ENCODE measurements around the gene CLCN6. TPM values are rescaled to one million over a fixed set of nuclear protein-coding genes. Genes with fewer than 3 reads are reported as not detected.
A peak's percentile ranks its signal among the peaks of the same experiment; 100 is the strongest.

CLCN6 gene
- total RNA-seq, 2 donors from 2014 or later, result 29.6 to 31.5 TPM

- DNase-seq, result no peak
- Histone ChIP-seq H3K27me3 (ENCODE audit: control insufficient read depth, insufficient read depth, low read length, poor library complexity, severe bottlenecking) (no peaks in the 10 kb centered on the region), H3K9ac (ENCODE audit: extremely low read depth, low read length, poor library complexity, severe bottlenecking) (no peak overlapping the region), H3K36me3 (ENCODE audit: control insufficient read depth, insufficient read depth, low read length) (peaks cover 11% of the 10 kb centered on the region), H3K4me1 (ENCODE audit: control insufficient read depth, insufficient read depth, low read length) (peaks cover 14% of the 10 kb centered on the region), H3K9me3 (ENCODE audit: control insufficient read depth, low read length) (no peaks in the 10 kb centered on the region), H3K27ac (ENCODE audit: low read depth, low read length) (no peak overlapping the region), H3K4me3 (ENCODE audit: low read length) (no peak overlapping the region)
- Mint-ChIP-seq H3K36me3 (ENCODE audit: low read depth) (peaks cover 9% of the 10 kb centered on the region), H3K4me1 (peaks cover 13% of the 10 kb centered on the region), H3K4me3 (no peak overlapping the region), H3K27me3 (ENCODE audit: insufficient read depth) (no peaks in the 10 kb centered on the region), H3K27ac (no peak overlapping the region), H3K9me3 (no peaks in the 10 kb centered on the region)
- no peak for TF ChIP-seq CTCF (conservative IDR thresholded peaks at IDR 0.05)
- WGBS, 2 experiments (ENCODE audit: insufficient coverage in 1 of 2, insufficient read length in 1 of 2), result 66 to 69% methylated on average over 5 of the region's 5 CpGs
Observed at GRCh38 chr1:11786168-11786567, 19.8 kb upstream of the CLCN6 start.

DNA sequence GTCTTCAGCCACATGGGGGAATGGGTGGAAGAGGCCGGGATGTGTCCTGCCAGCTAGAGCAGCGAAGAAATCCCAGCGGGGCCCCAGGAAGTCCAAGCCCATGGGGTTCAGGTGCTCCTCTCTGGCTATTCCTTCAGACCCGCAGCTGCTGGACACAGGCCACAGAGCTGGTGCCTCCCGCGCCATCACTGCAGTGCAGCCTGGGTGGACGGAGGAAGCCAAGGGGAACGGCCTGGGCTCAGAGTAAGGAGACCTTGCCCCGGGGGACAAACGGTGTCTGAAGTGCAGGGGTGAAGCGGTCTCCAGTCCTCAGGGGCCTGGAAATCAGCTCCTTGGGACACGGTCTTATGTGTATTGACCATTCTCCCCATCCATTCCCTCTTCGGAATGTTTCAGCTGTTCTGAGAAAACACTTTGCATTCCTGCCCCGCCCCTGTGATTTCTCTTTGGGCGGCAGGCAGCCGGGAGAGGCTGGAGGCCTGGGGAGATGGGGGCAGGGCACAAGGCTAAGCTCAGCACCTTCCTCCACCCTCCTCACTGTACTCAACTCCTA is 18.7 kb upstream of the CLCN6 start:
- Histone ChIP-seq H3K9me3 (ENCODE audit: control insufficient read depth, low read length) (no peaks in the 10 kb centered on the region), H3K9ac (ENCODE audit: extremely low read depth, low read length, poor library complexity, severe bottlenecking) (peak overlapping the region; percentile 56)

GRCh38 chr1:11787804-11788436 is 18.1 kb upstream of the CLCN6 start:
- Mint-ChIP-seq H3K9me3 (no peaks in the 10 kb centered on the region), H3K27ac (peak overlapping the region; percentile 64), H3K4me3 (no peak overlapping the region), H3K36me3 (ENCODE audit: low read depth) (peaks cover 24% of the 10 kb centered on the region), H3K4me1 (peaks cover 24% of the 10 kb centered on the region), H3K27me3 (ENCODE audit: insufficient read depth) (no peaks in the 10 kb centered on the region)
- no peak for TF ChIP-seq CTCF (conservative IDR thresholded peaks at IDR 0.05)
- DNase-seq, result no peak
- peaks cover 26% of the 10 kb centered on the region for H3K4me1 ChIP-seq (ENCODE audit: control insufficient read depth, insufficient read depth, low read length)
- H3K27me3 ChIP-seq (ENCODE audit: control insufficient read depth, insufficient read depth, low read length, poor library complexity, severe bottlenecking), result no peaks in the 10 kb centered on the region
- no peak overlapping the region for H3K9ac ChIP-seq (ENCODE audit: extremely low read depth, low read length, poor library complexity, severe bottlenecking)
- no peak overlapping the region for H3K4me3 ChIP-seq (ENCODE audit: low read length)
- WGBS, 2 experiments (ENCODE audit: insufficient coverage in 1 of 2, insufficient read length in 1 of 2), result 84 to 92% methylated on average over 8 to 14 of the region's 14 CpGs
- H3K36me3 ChIP-seq (ENCODE audit: control insufficient read depth, insufficient read depth, low read length), result peaks cover 14% of the 10 kb centered on the region
- no peaks in the 10 kb centered on the region for H3K9me3 ChIP-seq (ENCODE audit: control insufficient read depth, low read length)
- H3K27ac ChIP-seq (ENCODE audit: low read depth, low read length), result no peak overlapping the region

More for the DNA sequence above, 18.7 kb upstream of the CLCN6 start:
- no peak for TF ChIP-seq CTCF (conservative IDR thresholded peaks at IDR 0.05)
- Mint-ChIP-seq H3K36me3 (ENCODE audit: low read depth) (peaks cover 19% of the 10 kb centered on the region), H3K4me3 (no peak overlapping the region), H3K27ac (peak overlapping the region; percentile 64), H3K27me3 (ENCODE audit: insufficient read depth) (no peaks in the 10 kb centered on the region), H3K9me3 (no peaks in the 10 kb centered on the region), H3K4me1 (peaks cover 19% of the 10 kb centered on the region)
- peak overlapping the region; percentile 36 for H3K27ac ChIP-seq (ENCODE audit: low read depth, low read length)
- no peaks in the 10 kb centered on the region for H3K27me3 ChIP-seq (ENCODE audit: control insufficient read depth, insufficient read depth, low read length, poor library complexity, severe bottlenecking)
- no peak overlapping the region for H3K4me3 ChIP-seq (ENCODE audit: low read length)
- WGBS, 2 experiments (ENCODE audit: insufficient coverage in 1 of 2, insufficient read length in 1 of 2), result 29 to 37% methylated on average over 8 to 16 of the region's 16 CpGs
- H3K36me3 ChIP-seq (ENCODE audit: control insufficient read depth, insufficient read depth, low read length), result peaks cover 14% of the 10 kb centered on the region
- peak; percentile 83 for DNase-seq
- peaks cover 20% of the 10 kb centered on the region for H3K4me1 ChIP-seq (ENCODE audit: control insufficient read depth, insufficient read depth, low read length)
